GM19025 (cell line): Measurements from ENCODE around the gene PLCZ1.
"Not testable (repeated sequence)": the region's sequence is repeated elsewhere in the genome, so short reads cannot be mapped to it uniquely, and the experiment has no call there.

Source experiments
- ATAC-seq: cut with Tn5 transposase; IDR thresholded peaks from one replicate; pipeline ENCODE4 v1.9.1; 2021; ENCODE audit warnings: mild to moderate bottlenecking, low read depth, moderate library complexity; ENCODE audit not compliant: unreplicated experiment

Gene PLCZ1, protein sequence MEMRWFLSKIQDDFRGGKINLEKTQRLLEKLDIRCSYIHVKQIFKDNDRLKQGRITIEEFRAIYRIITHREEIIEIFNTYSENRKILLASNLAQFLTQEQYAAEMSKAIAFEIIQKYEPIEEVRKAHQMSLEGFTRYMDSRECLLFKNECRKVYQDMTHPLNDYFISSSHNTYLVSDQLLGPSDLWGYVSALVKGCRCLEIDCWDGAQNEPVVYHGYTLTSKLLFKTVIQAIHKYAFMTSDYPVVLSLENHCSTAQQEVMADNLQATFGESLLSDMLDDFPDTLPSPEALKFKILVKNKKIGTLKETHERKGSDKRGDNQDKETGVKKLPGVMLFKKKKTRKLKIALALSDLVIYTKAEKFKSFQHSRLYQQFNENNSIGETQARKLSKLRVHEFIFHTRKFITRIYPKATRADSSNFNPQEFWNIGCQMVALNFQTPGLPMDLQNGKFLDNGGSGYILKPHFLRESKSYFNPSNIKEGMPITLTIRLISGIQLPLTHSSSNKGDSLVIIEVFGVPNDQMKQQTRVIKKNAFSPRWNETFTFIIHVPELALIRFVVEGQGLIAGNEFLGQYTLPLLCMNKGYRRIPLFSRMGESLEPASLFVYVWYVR

DNA sequence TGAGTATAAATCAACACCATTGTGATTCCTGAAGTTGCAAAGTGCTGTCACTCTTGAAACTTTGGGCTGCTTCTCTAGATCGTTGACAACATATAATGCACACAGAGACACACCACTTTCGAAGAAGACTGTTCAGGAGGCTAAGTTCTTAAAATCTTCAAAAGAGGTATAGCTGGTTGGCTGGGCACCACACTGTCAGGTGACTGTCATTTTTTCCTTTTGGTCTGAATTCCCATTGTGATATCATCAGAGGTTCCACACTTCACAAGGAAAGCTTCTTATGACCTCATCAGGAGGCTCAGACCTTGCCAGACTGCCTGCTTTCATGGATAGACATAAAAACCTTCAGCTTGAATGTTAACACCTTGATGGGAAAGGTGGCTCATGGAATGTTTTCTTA is at the start of gene PLCZ1, which contains the start of gene CAPZA3:
PLCZ1 (minus strand) TSS at position 194 of the 400 bp plus-strand sequence. CDS start 641 bp downstream, outside the sequence.
CAPZA3 (plus strand) TSS at position 301 of the 400 bp plus-strand sequence. CDS start 150 bp downstream, outside the sequence.
- ATAC-seq, result no peak

GRCh38 chr12:18785465-18785864 is 47.7 kb upstream of the PLCZ1 start:
- not testable (repeated sequence) for ATAC-seq

- ATAC-seq, result no peak
Measured at GRCh38 chr12:18782827-18783226, 45.0 kb upstream of the PLCZ1 start.

DNA sequence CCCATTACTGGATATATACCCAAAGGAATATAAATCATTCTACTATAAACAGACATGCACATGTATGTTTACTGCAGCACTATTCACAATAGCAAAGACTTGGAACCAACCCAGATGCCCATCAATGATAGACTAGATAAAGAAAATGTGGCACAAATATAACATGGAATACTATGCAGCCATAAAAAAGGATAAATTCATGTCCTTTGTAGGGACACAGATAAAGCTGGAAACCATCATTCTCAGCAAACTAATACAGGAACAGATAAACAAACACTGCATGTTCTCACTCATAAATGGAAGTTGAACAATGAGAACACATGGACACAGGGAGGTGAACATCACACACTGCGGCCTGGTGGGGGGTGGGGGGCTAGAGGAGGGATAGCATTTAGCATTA is 28.7 kb upstream of the PLCZ1 start:
- not testable (repeated sequence) for ATAC-seq

- ATAC-seq, result no peak
Measured at GRCh38 chr12:18755341-18755740, 17.5 kb upstream of the PLCZ1 start.

GRCh38 chr12:18754124-18754707 is 16.4 kb upstream of the PLCZ1 start:
- no peak for ATAC-seq

- no peak for ATAC-seq
Measured at GRCh38 chr12:18753481-18754123, 15.8 kb upstream of the PLCZ1 start.

DNA sequence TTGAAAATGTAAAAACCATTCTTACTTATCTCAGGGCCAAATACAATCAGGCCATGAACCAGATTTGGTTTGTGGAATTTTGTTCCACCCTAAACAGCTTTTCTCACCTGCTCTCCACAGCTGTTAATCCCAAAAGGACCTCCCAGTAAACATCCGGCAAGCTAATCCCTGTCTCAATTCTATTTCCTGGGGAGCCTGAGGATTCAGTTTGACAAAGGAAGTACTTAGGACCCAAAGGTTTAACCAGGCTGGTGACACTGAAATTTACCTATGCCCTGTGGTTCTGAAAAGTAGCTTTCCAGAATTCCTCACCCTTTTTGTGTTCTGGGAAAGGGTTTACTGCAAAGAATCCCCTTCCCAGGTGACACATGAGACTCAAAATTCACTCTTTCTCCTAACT is 15.1 kb upstream of the PLCZ1 start:
- ATAC-seq, result no peak

GRCh38 chr12:18752280-18752920 is 14.6 kb upstream of the PLCZ1 start:
- no peak for ATAC-seq

GRCh38 chr12:18751866-18752265 is 14.1 kb upstream of the PLCZ1 start:
- ATAC-seq, result no peak

GRCh38 chr12:18750085-18750484 is 12.3 kb upstream of the PLCZ1 start:
- ATAC-seq, result no peak

DNA sequence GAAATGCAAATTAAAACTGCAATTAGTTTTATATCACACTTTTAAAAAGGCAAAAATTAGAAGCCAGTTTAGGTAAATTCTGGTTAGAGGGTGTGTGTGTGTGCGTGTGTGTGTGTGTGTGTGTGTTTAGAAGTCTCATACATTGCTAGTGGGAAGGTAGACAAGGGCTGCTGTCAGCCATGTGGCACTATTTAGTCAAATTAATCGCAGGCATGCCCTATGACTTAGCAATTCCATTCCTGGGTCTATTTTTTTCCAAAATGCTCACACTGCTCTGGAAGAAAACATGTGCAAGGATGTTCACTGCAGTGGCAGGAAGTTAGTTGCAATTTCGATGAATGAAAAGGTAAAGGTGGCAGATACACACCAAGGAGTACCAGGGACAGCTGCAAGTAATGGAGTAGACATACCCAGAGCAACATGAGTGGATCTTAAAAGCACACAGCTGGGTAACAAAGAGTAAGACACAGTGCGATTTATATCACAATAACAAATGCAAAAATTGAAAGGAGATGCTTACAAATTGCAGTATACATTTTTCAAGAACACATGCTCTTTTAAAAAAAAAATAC is 11.7 kb upstream of the PLCZ1 start:
- no peak for ATAC-seq

- ATAC-seq, result no peak
Measured at GRCh38 chr12:18747895-18748294, 10.1 kb upstream of the PLCZ1 start.

- no peak for ATAC-seq
Measured at GRCh38 chr12:18731156-18731555, 6.7 kb downstream of the PLCZ1 start.

DNA sequence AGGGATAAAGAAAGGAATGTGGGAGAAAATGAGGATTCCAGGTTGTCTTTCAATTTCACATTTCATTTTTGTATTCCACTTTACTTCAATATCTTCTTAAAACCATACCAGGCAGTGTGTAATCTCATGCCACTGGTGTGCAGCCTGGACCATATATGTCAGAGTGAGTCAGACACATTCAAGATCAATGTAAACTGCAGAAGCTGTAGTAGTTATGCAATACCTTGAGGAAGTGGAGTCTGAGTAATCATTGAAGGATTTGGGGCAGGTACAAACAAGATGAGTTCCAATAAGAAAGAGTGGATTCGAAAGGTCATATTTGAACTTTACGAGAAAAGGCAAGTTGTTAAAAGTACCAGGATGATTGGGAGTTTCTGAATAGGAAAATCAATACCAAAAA is 14.1 kb downstream of the PLCZ1 start:
- no peak for ATAC-seq

GRCh38 chr12:18721452-18721851 is 16.4 kb downstream of the PLCZ1 start:
- ATAC-seq, result no peak

- ATAC-seq, result no peak
Measured at GRCh38 chr12:18720690-18721089, 17.1 kb downstream of the PLCZ1 start.

GRCh38 chr12:18719922-18720510 is 17.8 kb downstream of the PLCZ1 start:
- ATAC-seq, result no peak

GRCh38 chr12:18718462-18718861 is 19.4 kb downstream of the PLCZ1 start:
- no peak for ATAC-seq

DNA sequence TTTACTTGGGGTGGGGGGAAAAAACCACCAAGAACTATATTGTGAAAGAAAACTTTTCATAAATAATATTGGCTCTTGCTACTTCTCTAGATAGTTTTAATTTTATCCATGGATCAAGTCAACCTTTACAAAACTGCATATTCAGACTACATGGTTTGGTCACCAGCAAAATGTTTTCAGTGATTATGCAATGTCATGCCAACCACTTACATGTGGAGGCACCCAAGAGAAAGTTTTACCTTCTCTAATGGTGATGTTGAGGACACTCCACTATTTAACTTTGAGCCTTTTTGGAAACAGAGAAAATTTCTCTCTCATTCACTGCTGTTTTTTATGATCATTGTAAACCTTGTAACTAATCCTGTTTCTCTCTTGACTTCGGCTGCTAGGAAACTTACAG is 21.6 kb downstream of the PLCZ1 start:
- ATAC-seq, result no peak
